Measurements from ENCODE around the gene HSCB.

GRCh38 chr22:28728621-28729313, 13.1 kb upstream of the HSCB start:
- TF ChIP-seq CTCF (IDR thresholded peaks at IDR 0.05) (no peak), POLR2AphosphoS5 (IDR thresholded peaks at IDR 0.05; ENCODE audit: low read depth, low read length) (no peak), REST (IDR thresholded peaks at IDR 0.05; ENCODE audit: insufficient read depth in 1 of 2, low read depth in 2 of 2, low read length in 1 of 2) (no peak)

All from Panc1 (cell line).